K562 (cell line): ENCODE data around the gene SAP30BP. TPM values are rescaled to one million over a fixed set of nuclear protein-coding genes. Genes with fewer than 3 reads are reported as not detected.

ENCODE experiments used
- BHLHE40 ChIP-seq: IDR thresholded peaks from 2 replicates; pipeline ENCODE4 v1.6.1; 2011; ENCODE audit warnings: low read length, improper control_type of control experiment
- BMI1 ChIP-seq: fragments of 150-350 bp; IDR thresholded peaks from 2 replicates; pipeline ENCODE4 v1.6.1; 2014; ENCODE audit warnings: low read length
- BRD9 ChIP-seq: fragments of 450-650 bp; IDR thresholded peaks from 2 replicates; pipeline ENCODE4 v1.6.1; 2018; ENCODE audit warnings: low read depth; ENCODE audit not compliant: partially characterized antibody
- FOXJ3 ChIP-seq: sonication (generic); formaldehyde crosslinking; IDR thresholded peaks from 2 replicates; pipeline ENCODE4 v1.4.0; 2020; ENCODE audit warnings: mild to moderate bottlenecking, missing genetic modification reagents
- HDAC3 ChIP-seq: fragments of 450-650 bp; IDR thresholded peaks from 2 replicates; pipeline ENCODE4 v1.6.1; 2018; ENCODE audit warnings: borderline replicate concordance, mild to moderate bottlenecking, moderate library complexity; ENCODE audit not compliant: partially characterized antibody
- HDAC8 ChIP-seq: fragments of 450-650 bp; IDR thresholded peaks from 2 replicates; pipeline ENCODE4 v1.6.1; 2016; ENCODE audit warnings: mild to moderate bottlenecking, missing genetic modification characterization, moderate library complexity, missing compliant biosample characterization
- KDM2B ChIP-seq: fragments of 250-450 bp; sonication (Bioruptor Pico); IDR thresholded peaks from 2 replicates; pipeline ENCODE4 v1.8.0; 2021; ENCODE audit warnings: mild to moderate bottlenecking, moderate library complexity
- KLF6 ChIP-seq: fragments of 250-450 bp; sonication (Bioruptor Pico); IDR thresholded peaks from 2 replicates; pipeline ENCODE4 v1.4.0; 2020; ENCODE audit warnings: mild to moderate bottlenecking, moderate library complexity, borderline replicate concordance
- NCOA6 ChIP-seq: fragments of 450-650 bp; IDR thresholded peaks from 2 replicates; pipeline ENCODE4 v1.6.1; 2017; ENCODE audit warnings: mild to moderate bottlenecking
- PRPF4 ChIP-seq: fragments of 200-400 bp; formaldehyde crosslinking; IDR thresholded peaks from one replicate; pipeline ENCODE4 v1.6.1; 2017; ENCODE audit warnings: low read length, low read depth, mild to moderate bottlenecking; ENCODE audit not compliant: insufficient read depth, poor library complexity, severe bottlenecking
- RBM15 ChIP-seq: fragments of 200-400 bp; formaldehyde crosslinking; IDR thresholded peaks from 2 replicates; pipeline ENCODE4 v1.6.1; 2018; ENCODE audit warnings: mild to moderate bottlenecking, low read length, moderate library complexity; ENCODE audit not compliant: insufficient read depth
- RBM17 ChIP-seq: fragments of 200-400 bp; formaldehyde crosslinking; IDR thresholded peaks from 2 replicates; pipeline ENCODE4 v1.6.1; 2017; ENCODE audit warnings: low read depth, mild to moderate bottlenecking, low read length, borderline replicate concordance
- SAFB2 ChIP-seq: fragments of 200-400 bp; formaldehyde crosslinking; IDR thresholded peaks from 2 replicates; pipeline ENCODE4 v1.6.1; 2018; ENCODE audit warnings: borderline replicate concordance, low read length, low read depth, moderate library complexity; ENCODE audit not compliant: severe bottlenecking
- WHSC1 ChIP-seq: IDR thresholded peaks from one replicate; pipeline ENCODE4 v1.6.1; 2012; ENCODE audit warnings: low read length, control low read depth, inconsistent platforms
- ZBTB1 ChIP-seq: sonication (generic); formaldehyde crosslinking; IDR thresholded peaks from 2 replicates; pipeline ENCODE4 v1.8.1; 2023; ENCODE audit warnings: missing genetic modification reagents, low read depth, mild to moderate bottlenecking, borderline replicate concordance
- ZNF133 ChIP-seq: fragments of 250-450 bp; sonication (Bioruptor Pico); IDR thresholded peaks from 2 replicates; pipeline ENCODE4 v1.4.0; 2020; ENCODE audit warnings: mild to moderate bottlenecking
- ZNF232 ChIP-seq: sonication (generic); formaldehyde crosslinking; IDR thresholded peaks from 2 replicates; pipeline ENCODE4 v1.8.0; 2022; ENCODE audit warnings: mild to moderate bottlenecking, missing genetic modification reagents
- ZNF311 ChIP-seq: fragments of 250-450 bp; sonication (Bioruptor Pico); IDR thresholded peaks from 2 replicates; pipeline ENCODE4 v1.4.0; 2020; ENCODE audit warnings: mild to moderate bottlenecking, moderate library complexity
- ZNF695 ChIP-seq: fragments of 450-650 bp; formaldehyde crosslinking; IDR thresholded peaks from 2 replicates; pipeline ENCODE4 v1.4.0; 2020; ENCODE audit warnings: mild to moderate bottlenecking, moderate library complexity
- polyA plus RNA-seq, 8 experiments: library from polyadenylated mRNA; depleted of rRNA in 4 of 8; stranded (reverse) in 5 of 8; unstranded in 3 of 8; fragments of >200 nt; fragmentation: Nextera tagmentation in 2 of 8; fragmentation: Illumina TruSeq in 1 of 8; extraction: Ambion mirVana in 2 of 8; extraction: Trizol in 1 of 8; gene quantifications; 2 replicates each; pipeline versions ENCODE4 v1.2.1 to v1.2.3, GENCODE V29; 2011 to 2014; ENCODE audit warnings: inconsistent platforms in 1 of 8, missing spikeins in 1 of 8
- total RNA-seq, 7 experiments: library from RNA; depleted of rRNA in 6 of 7; stranded (reverse); fragments of >200 nt in 6 of 7; fragmentation: Illumina TruSeq in 2 of 7; extraction: Trizol in 2 of 7; gene quantifications; 2 replicates each; pipeline versions ENCODE4 v1.2.1 to v1.2.3, GENCODE V29; 2011 to 2021; ENCODE audit warnings: low replicate concordance in 1 of 7
- TF ChIP-seq, protein P1 (sequence below): fragments of 450-650 bp; IDR thresholded peaks from 2 replicates; pipeline ENCODE4 v1.6.1; 2016; ENCODE audit warnings: missing biosample characterization, missing genetic modification characterization
- TF ChIP-seq, protein P2 (sequence below): fragments of 450-650 bp; IDR thresholded peaks from 2 replicates; pipeline ENCODE4 v1.6.1; 2016; ENCODE audit warnings: borderline replicate concordance
- TF ChIP-seq, protein P3 (sequence below): sonication (generic); formaldehyde crosslinking; IDR thresholded peaks from 2 replicates; pipeline ENCODE4 v1.9.0; 2022; ENCODE audit warnings: mild to moderate bottlenecking, missing genetic modification reagents
- TF ChIP-seq, protein P4 (sequence below): fragments of 250-450 bp; sonication (Bioruptor Pico); IDR thresholded peaks from 2 replicates; pipeline ENCODE4 v1.5.0; 2020; ENCODE audit warnings: mild to moderate bottlenecking, borderline replicate concordance

SAP30BP gene
- total and polyA plus RNA-seq, 9 of the 15 experiments (the other 6 are each of a cell fraction or from before 2014, with no cell fraction given), result 45.3 to 154 (median 71.7) TPM

DNA sequence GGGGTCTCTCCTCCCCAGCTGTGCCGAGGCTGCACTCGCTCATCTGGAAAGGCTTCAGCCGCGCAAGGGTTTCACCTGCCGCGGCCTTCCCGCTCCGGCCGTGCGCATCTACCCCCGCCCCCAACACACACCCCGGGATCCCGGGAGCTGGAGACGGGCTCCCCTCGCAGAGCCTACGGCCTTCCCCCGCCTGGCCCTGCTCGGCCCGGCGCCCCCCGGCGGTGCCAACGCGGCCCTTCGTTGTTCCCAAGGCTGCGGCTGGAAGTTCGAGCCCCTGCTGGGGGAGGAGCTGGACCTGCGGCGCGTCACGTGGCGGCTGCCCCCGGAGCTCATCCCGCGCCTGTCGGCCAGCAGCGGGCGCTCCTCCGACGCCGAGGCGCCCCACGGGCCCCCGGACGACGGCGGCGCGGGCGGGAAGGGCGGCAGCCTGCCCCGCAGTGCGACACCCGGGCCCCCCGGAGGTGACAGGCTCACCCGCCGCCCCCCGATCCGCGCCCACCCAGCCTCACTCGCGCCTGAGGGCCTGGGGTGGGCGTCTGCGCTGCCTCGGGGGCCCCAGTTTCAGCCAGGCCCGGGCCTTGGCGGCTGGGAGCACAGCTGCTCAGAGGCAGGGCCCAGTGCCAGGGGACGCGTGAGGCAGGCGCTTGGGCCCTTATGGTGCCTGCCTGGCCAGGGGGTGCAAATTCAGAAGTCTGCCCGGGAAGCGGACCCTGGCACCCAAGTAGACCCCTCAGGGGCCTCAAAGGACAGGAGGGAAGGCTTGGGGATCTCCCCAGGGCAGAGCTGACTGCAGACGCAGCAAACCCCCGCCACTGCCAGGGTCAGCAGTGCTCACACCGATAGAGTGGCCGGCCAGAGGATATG is 86.6 kb downstream of the SAP30BP start (continued):
- TF ChIP-seq BHLHE40 (peak; percentile 93), WHSC1 (no peak), KLF6 (CRISPR knock-in tag) (no peak), NCOA6 (no peak), FOXJ3 (no peak), PRPF4 (peak; percentile 47), RBM15 (no peak), KDM2B (CRISPR knock-in tag) (no peak), BRD9 (no peak), SAFB2 (no peak), HDAC3 (no peak), RBM17 (no peak), ZNF232 (no peak), ZNF695 (0 out of 2 replicates have a peak, but pooled peaks have one; percentile 4), HDAC8 (tag) (no peak), ZNF133 (no peak), ZNF311 (CRISPR knock-in tag) (no peak), ZBTB1 (no peak), BMI1 (no peak)
- TF ChIP-seq, protein P1, sequence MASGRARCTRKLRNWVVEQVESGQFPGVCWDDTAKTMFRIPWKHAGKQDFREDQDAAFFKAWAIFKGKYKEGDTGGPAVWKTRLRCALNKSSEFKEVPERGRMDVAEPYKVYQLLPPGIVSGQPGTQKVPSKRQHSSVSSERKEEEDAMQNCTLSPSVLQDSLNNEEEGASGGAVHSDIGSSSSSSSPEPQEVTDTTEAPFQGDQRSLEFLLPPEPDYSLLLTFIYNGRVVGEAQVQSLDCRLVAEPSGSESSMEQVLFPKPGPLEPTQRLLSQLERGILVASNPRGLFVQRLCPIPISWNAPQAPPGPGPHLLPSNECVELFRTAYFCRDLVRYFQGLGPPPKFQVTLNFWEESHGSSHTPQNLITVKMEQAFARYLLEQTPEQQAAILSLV, result no peak
- TF ChIP-seq, protein P2, sequence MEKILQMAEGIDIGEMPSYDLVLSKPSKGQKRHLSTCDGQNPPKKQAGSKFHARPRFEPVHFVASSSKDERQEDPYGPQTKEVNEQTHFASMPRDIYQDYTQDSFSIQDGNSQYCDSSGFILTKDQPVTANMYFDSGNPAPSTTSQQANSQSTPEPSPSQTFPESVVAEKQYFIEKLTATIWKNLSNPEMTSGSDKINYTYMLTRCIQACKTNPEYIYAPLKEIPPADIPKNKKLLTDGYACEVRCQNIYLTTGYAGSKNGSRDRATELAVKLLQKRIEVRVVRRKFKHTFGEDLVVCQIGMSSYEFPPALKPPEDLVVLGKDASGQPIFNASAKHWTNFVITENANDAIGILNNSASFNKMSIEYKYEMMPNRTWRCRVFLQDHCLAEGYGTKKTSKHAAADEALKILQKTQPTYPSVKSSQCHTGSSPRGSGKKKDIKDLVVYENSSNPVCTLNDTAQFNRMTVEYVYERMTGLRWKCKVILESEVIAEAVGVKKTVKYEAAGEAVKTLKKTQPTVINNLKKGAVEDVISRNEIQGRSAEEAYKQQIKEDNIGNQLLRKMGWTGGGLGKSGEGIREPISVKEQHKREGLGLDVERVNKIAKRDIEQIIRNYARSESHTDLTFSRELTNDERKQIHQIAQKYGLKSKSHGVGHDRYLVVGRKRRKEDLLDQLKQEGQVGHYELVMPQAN, result no peak
- TF ChIP-seq, protein P3, sequence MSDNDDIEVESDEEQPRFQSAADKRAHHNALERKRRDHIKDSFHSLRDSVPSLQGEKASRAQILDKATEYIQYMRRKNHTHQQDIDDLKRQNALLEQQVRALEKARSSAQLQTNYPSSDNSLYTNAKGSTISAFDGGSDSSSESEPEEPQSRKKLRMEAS (CRISPR knock-in tag), result peak; percentile 94
- TF ChIP-seq, protein P4, sequence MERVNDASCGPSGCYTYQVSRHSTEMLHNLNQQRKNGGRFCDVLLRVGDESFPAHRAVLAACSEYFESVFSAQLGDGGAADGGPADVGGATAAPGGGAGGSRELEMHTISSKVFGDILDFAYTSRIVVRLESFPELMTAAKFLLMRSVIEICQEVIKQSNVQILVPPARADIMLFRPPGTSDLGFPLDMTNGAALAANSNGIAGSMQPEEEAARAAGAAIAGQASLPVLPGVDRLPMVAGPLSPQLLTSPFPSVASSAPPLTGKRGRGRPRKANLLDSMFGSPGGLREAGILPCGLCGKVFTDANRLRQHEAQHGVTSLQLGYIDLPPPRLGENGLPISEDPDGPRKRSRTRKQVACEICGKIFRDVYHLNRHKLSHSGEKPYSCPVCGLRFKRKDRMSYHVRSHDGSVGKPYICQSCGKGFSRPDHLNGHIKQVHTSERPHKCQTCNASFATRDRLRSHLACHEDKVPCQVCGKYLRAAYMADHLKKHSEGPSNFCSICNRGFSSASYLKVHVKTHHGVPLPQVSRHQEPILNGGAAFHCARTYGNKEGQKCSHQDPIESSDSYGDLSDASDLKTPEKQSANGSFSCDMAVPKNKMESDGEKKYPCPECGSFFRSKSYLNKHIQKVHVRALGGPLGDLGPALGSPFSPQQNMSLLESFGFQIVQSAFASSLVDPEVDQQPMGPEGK, result no peak
